Left ventricle myocardium inferior (tissue), 1 donor: Measurements from ENCODE around the gene TAPT1. TPM values are rescaled to one million over a fixed set of nuclear protein-coding genes. Genes with fewer than 3 reads are reported as not detected.

ENCODE experiments used
- DNase-seq: peaks from one replicate; pipeline ENCODE4 v3.0.0-alpha.2; 2020
- H3K27ac ChIP-seq: fragments of 200-600 bp; replicated peaks from 2 replicates; pipeline ENCODE4 v1.8.0; 2021
- H3K27me3 ChIP-seq: fragments of 200-600 bp; 2 replicates; pipeline ENCODE4 v1.8.0; 2021; ENCODE audit warnings: low read depth
- H3K36me3 ChIP-seq: fragments of 200-600 bp; 2 replicates; pipeline ENCODE4 v1.8.0; 2021
- H3K4me1 ChIP-seq: fragments of 200-600 bp; 2 replicates; pipeline ENCODE4 v1.8.0; 2021
- H3K4me3 ChIP-seq: fragments of 200-600 bp; 2 replicates; pipeline ENCODE4 v1.8.0; 2021; ENCODE audit warnings: mild to moderate bottlenecking, moderate library complexity
- H3K9me3 ChIP-seq: fragments of 200-600 bp; replicated peaks from 2 replicates; pipeline ENCODE4 v1.8.0; 2021
- intact Hi-C: fragments of 100-400 bp; cut with micrococcal nuclease; formaldehyde crosslinking; loops from one replicate; pipeline ENCODE4 v1.11.0; 2022
- total RNA-seq: library from RNA; stranded (reverse); fragmentation: NEBNext Ultra II Directional; extraction: Animal tissue kit (Norgen Biotek cat#: 25700); gene quantifications from one replicate; pipeline ENCODE4 v1.2.1, GENCODE V29; 2021
- TF ChIP-seq, protein P1 (sequence below): fragments of 200-600 bp; IDR thresholded peaks from 2 replicates; pipeline ENCODE4 v1.8.0; 2021; ENCODE audit warnings: antibody characterized with exemption, mild to moderate bottlenecking, borderline replicate concordance
- donor health status: DM: no; HTN: yes; CAD: no; lungs with severe emphysema.

The TAPT1 gene
- total RNA-seq, 1 donor from 2014 or later, result 35.3 TPM

DNA sequence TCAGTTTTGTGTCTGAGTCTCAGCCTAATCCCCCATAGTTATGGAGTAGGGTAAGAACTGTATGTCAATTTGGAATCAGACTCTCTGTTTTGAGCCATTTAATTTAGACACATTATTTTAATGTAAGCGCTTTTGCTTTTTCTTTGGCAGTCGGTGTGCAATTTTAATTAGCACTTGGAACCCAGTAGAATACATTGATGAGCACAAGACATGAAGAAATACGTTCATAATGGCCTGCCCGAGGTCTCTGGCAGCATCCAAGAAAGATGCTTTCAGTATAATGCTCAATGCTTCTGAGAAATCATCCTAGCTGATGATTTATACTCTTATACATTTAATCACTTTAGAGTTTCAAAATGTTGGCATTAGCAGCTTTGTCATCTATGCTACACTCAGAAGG lies 8.9 kb upstream of the TAPT1 start:
- no peak for DNase-seq
- peaks cover 29% of the 10 kb centered on the region for H3K4me1 ChIP-seq
- H3K27ac ChIP-seq, result no peak overlapping the region
- no peak overlapping the region for H3K4me3 ChIP-seq
- no peaks in the 10 kb centered on the region for H3K36me3 ChIP-seq
- TF ChIP-seq, protein P1, sequence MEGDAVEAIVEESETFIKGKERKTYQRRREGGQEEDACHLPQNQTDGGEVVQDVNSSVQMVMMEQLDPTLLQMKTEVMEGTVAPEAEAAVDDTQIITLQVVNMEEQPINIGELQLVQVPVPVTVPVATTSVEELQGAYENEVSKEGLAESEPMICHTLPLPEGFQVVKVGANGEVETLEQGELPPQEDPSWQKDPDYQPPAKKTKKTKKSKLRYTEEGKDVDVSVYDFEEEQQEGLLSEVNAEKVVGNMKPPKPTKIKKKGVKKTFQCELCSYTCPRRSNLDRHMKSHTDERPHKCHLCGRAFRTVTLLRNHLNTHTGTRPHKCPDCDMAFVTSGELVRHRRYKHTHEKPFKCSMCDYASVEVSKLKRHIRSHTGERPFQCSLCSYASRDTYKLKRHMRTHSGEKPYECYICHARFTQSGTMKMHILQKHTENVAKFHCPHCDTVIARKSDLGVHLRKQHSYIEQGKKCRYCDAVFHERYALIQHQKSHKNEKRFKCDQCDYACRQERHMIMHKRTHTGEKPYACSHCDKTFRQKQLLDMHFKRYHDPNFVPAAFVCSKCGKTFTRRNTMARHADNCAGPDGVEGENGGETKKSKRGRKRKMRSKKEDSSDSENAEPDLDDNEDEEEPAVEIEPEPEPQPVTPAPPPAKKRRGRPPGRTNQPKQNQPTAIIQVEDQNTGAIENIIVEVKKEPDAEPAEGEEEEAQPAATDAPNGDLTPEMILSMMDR, result no peak
- intact Hi-C loops, result no loop called here
- H3K9me3 ChIP-seq, result no peaks in the 10 kb centered on the region
- no peaks in the 10 kb centered on the region for H3K27me3 ChIP-seq

DNA sequence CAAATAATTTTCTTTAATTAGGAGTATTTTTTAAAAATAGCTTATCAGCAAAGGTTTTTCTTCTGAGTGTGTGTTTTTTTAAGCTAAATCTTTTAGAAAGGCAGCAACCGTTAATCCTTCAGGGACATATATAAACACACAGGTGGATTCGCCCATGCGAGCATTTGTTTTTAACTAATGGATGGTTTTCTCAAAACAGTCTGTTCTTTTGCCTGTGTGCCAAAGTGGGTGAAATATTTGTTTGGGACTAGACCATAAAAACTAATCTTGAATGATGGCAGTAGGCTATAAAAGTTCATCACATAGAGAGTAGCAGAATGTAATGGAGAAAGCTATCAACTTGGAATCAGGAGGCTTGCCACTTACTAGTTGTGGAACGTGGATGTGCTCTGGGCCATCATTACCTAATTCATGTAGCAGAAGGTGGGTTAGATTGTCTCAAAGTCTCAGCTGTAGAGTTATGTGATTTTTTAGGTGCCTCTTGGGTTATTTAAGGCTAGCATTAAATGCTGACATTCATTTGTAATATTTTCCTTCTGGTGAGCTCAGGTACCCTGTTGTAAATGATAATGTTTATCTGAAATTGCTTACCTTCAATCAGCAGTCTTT lies 7.4 kb upstream of the TAPT1 start:
- TF ChIP-seq, protein P1, result no peak
- H3K4me1 ChIP-seq, result peaks cover 41% of the 10 kb centered on the region

DNA sequence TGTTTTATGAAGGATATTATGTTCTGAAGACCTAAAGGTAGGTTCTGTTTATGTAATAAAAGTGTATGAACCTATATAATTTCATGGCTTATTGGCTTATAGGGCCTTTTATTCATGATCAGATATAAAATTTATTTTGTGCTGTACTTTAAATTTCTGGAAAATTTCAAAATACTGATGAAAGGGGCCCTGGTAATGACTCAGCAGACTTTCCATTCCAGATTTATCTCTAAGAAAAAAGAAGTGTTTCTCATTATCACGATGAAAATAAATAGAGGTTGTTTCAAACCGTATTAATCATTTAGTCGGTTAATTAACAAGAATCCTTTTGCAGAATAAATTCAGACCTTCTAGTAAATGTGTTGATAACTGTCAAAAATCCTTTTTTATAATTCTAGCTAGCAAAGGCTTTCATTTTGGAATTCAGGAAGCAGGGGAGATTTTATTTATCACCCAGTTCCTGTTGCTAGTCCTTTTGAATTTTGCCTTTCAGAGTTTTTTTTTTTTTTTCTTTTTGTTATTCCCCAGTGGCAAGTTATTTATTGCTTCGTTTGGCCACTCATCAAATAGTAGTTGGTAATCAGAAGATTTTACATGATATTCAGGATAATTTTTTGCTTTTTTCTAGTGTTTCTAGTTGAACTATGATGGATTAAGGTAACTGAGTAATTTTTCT lies 5.4 kb upstream of the TAPT1 start:
- Histone ChIP-seq H3K4me1 (peaks cover 57% of the 10 kb centered on the region), H3K27me3 (no peaks in the 10 kb centered on the region), H3K27ac (peak overlapping the region; percentile 46), H3K9me3 (no peaks in the 10 kb centered on the region), H3K36me3 (no peaks in the 10 kb centered on the region), H3K4me3 (peak overlapping the region; percentile 40)
- DNase-seq, result no peak
- TF ChIP-seq, protein P1, result no peak
- intact Hi-C loops, result no loop called here

More for the DNA sequence above, 7.4 kb upstream of the TAPT1 start:
- Histone ChIP-seq H3K4me3 (no peak overlapping the region), H3K27me3 (no peaks in the 10 kb centered on the region), H3K27ac (no peak overlapping the region), H3K36me3 (no peaks in the 10 kb centered on the region), H3K9me3 (no peaks in the 10 kb centered on the region)
- no peak for DNase-seq
- intact Hi-C loops, result no loop called here

DNA sequence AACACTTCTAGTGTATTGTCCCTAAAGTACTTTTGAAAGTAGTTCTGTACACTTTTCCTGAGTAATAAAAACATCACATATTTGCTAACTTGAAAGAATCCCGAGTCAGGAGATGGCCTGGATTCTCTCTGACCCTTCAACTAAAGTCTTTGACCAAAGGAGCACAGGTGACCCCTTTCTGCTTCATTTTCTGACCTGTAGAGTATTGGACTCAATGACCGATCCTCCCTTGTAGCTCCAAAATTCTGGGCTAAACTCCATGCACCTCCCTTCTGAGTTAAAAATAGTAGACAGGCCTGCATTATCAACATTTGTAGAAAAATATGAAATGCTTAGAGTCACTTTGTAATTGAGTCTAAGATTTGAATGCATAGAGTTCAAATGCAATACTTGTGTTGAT lies 4.0 kb upstream of the TAPT1 start:
- H3K4me3 ChIP-seq, result no peak overlapping the region
- intact Hi-C loops, result no loop called here
- DNase-seq, result no peak
- no peaks in the 10 kb centered on the region for H3K27me3 ChIP-seq
- TF ChIP-seq, protein P1, result no peak
- H3K4me1 ChIP-seq, result peaks cover 63% of the 10 kb centered on the region
- no peaks in the 10 kb centered on the region for H3K9me3 ChIP-seq
- H3K36me3 ChIP-seq, result no peaks in the 10 kb centered on the region
- H3K27ac ChIP-seq, result peak overlapping the region; percentile 46

DNA sequence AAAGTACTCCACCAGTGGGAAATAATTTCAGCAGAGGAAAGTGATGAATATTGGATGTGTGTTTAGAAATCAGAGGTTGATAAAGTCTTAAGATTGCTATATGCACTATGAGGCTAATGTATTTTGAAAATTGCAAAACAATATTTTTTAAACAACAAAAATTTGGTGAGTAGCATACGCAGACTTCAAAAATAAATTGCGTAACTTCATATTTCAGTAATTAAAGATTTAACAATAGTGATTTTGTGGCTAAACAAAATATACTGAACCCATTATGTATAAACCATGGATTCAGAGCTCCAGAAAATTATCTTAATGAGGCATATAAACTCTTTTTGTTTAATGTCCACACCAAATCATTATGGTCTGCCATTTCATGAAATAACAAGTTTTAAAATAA lies 3.3 kb upstream of the TAPT1 start:
- H3K27me3 ChIP-seq, result no peaks in the 10 kb centered on the region
- no peak for DNase-seq
- H3K27ac ChIP-seq, result peak overlapping the region; percentile 99
- intact Hi-C loops, result no loop called here
- peaks cover 70% of the 10 kb centered on the region for H3K4me1 ChIP-seq
- no peak overlapping the region for H3K4me3 ChIP-seq
- TF ChIP-seq, protein P1, result no peak
- H3K36me3 ChIP-seq, result no peaks in the 10 kb centered on the region
- H3K9me3 ChIP-seq, result no peaks in the 10 kb centered on the region
